Right ventricle myocardium inferior (tissue), 1 donor: ENCODE results near the gene PKNOX1. TPM values are rescaled to one million over a fixed set of nuclear protein-coding genes. Genes with fewer than 3 reads are reported as not detected.
"Not testable (repeated sequence)": the region's sequence is repeated elsewhere in the genome, so short reads cannot be mapped to it uniquely, and the experiment has no call there.

Source experiments
- ATAC-seq: fragments of 200-7000 bp; cut with Tn5 transposase; one replicate; pipeline ENCODE4 v1.9.1; 2020; ENCODE audit warnings: mild to moderate bottlenecking, moderate library complexity
- DNase-seq: peaks from one replicate; pipeline ENCODE4 v3.0.0; 2021; ENCODE audit errors: missing footprints
- intact Hi-C: fragments of 100-400 bp; cut with DNase I; formaldehyde crosslinking; loops from one replicate; pipeline ENCODE4 v1.11.0; 2022
- total RNA-seq: library from RNA; stranded (reverse); fragmentation: NEBNext Ultra II Directional; extraction: Animal tissue kit (Norgen Biotek cat#: 25700); gene quantifications from one replicate; pipeline ENCODE4 v1.2.1, GENCODE V29; 2021
- donor health status: DM: no; HTN: yes; CAD: no; lungs with severe emphysema.

PKNOX1 gene
- total RNA-seq, 1 donor from 2014 or later: 9.7 TPM

GRCh38 chr21:43004926-43005325, 30.6 kb downstream of the PKNOX1 start:
- intact Hi-C loops: no loop called here
- ATAC-seq: no peak

GRCh38 chr21:43005635-43006034, 31.3 kb downstream of the PKNOX1 start:
- no peak for DNase-seq
- ATAC-seq: no peak
- intact Hi-C loops: no loop called here

More at GRCh38 chr21:43004926-43005325, 30.6 kb downstream of the PKNOX1 start:
- DNase-seq: no peak

GRCh38 chr21:43006051-43006873, 31.9 kb downstream of the PKNOX1 start:
- DNase-seq, intact Hi-C loops, ATAC-seq: not testable (repeated sequence)

GRCh38 chr21:43006874-43007208, 32.5 kb downstream of the PKNOX1 start:
- no peak for DNase-seq
- ATAC-seq: no peak
- intact Hi-C loops: no loop called here

- ATAC-seq: no peak
- intact Hi-C loops: no loop called here
- no peak for DNase-seq
These were observed 38.2 kb downstream of the PKNOX1 start for GRCh38 chr21:43012596-43012995.

GRCh38 chr21:43015906-43016540, 41.7 kb downstream of the PKNOX1 start:
- intact Hi-C loops: no loop called here
- DNase-seq: no peak
- ATAC-seq: no peak

- no peak for ATAC-seq
- intact Hi-C loops: no loop called here
- no peak for DNase-seq
These were observed 42.4 kb downstream of the PKNOX1 start for GRCh38 chr21:43016728-43017127.

GRCh38 chr21:43018519-43018918, 44.2 kb downstream of the PKNOX1 start:
- intact Hi-C loops: no loop called here
- no peak for DNase-seq
- ATAC-seq: no peak

GRCh38 chr21:43020177-43020576, 45.8 kb downstream of the PKNOX1 start:
- DNase-seq (no peak), ATAC-seq (no peak)
- intact Hi-C loops: no loop called here

- ATAC-seq (no peak), DNase-seq (no peak)
- intact Hi-C loops: no loop called here
These were observed 46.4 kb downstream of the PKNOX1 start for GRCh38 chr21:43020771-43021170.

- ATAC-seq: no peak
- DNase-seq: no peak
- intact Hi-C loops: no loop called here
These were observed 46.8 kb downstream of the PKNOX1 start for GRCh38 chr21:43021191-43021590.

- DNase-seq (no peak), ATAC-seq (no peak)
- intact Hi-C loops: no loop called here
These were observed 47.6 kb downstream of the PKNOX1 start for GRCh38 chr21:43021756-43022600.

GRCh38 chr21:43023175-43023574, 48.8 kb downstream of the PKNOX1 start:
- ATAC-seq (no peak), DNase-seq (no peak)
- intact Hi-C loops: no loop called here

- no peak for DNase-seq
- ATAC-seq: no peak
- intact Hi-C loops: no loop called here
These were observed 50.2 kb downstream of the PKNOX1 start for GRCh38 chr21:43024439-43025136.

- intact Hi-C loops: no loop called here
- ATAC-seq (no peak), DNase-seq (no peak)
These were observed 51.3 kb downstream of the PKNOX1 start for GRCh38 chr21:43025636-43026180.

GRCh38 chr21:43027846-43028731, 53.7 kb downstream of the PKNOX1 start:
- ATAC-seq (peak; percentile 59), DNase-seq (no peak)
- intact Hi-C loops: no loop called here

- intact Hi-C loops: no loop called here
- ATAC-seq: no peak
These were observed 55.4 kb downstream of the PKNOX1 start for GRCh38 chr21:43029785-43030184.

GRCh38 chr21:43031121-43031619, 56.8 kb downstream of the PKNOX1 start:
- ATAC-seq (no peak), DNase-seq (no peak)
- intact Hi-C loops: no loop called here

More at GRCh38 chr21:43029785-43030184, 55.4 kb downstream of the PKNOX1 start:
- DNase-seq: no peak
